GM12892 (cell line): ENCODE measurements around the gene TNFSF10.

Source experiments
- DNase-seq: peaks from one replicate; pipeline ENCODE4 v3.0.0; 2011; ENCODE audit not compliant: insufficient read length
- FAIRE-seq: peaks from 2 replicates; lab custom pipeline; 2011; peaks lifted over from hg19 to GRCh38; lab: Jason Lieb, UNC
- POLR2A ChIP-seq: IDR thresholded peaks from 2 replicates; pipeline ENCODE4 v1.6.1; 2011; ENCODE audit warnings: low read depth, low read length, control low read depth
- POLR2AphosphoS5 ChIP-seq: IDR thresholded peaks from 2 replicates; pipeline ENCODE4 v1.6.1; 2011; ENCODE audit warnings: low read depth, low read length, control low read depth
- TAF1 ChIP-seq: IDR thresholded peaks from 2 replicates; pipeline ENCODE4 v1.6.1; 2011; ENCODE audit warnings: low read depth, mild to moderate bottlenecking, control low read depth, low read length, borderline replicate concordance

Gene TNFSF10

DNA sequence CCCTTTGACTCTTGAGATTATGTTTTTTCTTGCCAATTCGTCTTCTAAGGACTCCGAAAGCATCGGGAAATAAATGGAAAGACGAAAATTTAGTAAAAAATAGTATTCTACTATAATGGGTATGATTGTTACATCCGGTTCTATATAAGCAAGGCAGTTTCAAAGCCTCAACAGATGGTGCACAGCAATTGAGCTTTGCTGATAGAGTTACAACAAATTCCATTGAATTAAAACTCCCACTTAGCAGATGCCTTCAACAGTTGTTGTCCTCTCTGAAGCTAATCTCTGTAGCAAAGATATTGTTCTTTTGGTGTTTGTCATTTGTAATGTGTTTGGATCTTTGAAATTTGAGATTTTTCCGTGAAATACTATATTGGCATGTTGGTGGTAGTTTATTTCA, 58.9 kb downstream of the TNFSF10 start:
- DNase-seq (no peak), FAIRE-seq (no peak)
- no peak for TF ChIP-seq POLR2AphosphoS5
- no peak for TF ChIP-seq TAF1
- TF ChIP-seq POLR2A = no peak

DNA sequence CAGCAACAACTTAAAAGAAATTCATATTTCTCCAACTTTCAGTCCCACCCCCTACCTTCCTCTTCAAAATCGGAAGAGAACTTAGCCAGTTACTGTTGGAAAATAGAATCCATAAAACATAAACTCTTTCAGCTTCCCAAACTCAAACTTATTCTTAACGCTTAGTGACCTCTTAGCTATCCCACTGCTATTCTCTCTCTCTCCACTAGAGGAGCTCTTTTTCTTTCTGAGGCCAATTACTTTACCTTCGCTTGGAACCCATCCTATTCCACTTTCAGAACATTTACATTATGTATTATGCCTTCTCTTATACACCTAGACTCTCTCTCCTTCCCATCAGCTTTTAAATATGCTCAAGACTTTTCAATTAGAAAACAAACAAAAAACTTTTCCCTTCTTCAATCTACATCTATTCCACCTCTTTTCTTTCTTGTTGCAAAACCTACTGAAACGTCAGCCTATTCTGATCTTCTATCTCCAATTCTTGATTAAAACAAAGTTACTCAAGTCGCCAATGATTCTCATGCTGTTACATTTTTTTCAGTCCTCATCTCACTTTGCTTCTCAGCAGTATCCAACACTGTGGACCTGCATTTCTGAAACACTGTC, 61.6 kb downstream of the TNFSF10 start:
- no peak for FAIRE-seq
- TF ChIP-seq TAF1 (no peak), POLR2A (no peak), POLR2AphosphoS5 (no peak)
- no peak for DNase-seq

DNA sequence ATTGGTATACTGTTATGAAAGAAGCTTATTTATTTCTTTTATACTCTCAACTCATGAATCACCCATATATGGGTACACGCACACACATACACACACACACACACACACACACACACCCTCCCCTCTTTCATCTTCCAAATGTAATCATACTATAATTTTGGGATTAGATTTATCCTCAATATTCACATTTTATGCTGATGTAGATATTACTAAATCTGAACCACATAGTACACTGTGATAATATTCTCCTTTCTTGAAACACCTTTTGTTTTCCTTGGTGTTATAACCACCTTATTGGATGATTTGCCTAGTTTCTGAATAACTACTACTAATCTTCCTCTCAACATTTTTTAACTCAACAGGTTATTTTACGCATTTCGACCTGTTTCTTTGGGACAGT, 66.8 kb downstream of the TNFSF10 start:
- DNase-seq (no peak), FAIRE-seq (no peak)
- TF ChIP-seq POLR2AphosphoS5 (no peak), POLR2A (no peak), TAF1 (no peak)
